ENCODE data around the gene DDX1. TPM values are rescaled to one million over a fixed set of nuclear protein-coding genes. Genes with fewer than 3 reads are reported as not detected.
"Not testable (repeated sequence)": the region's sequence is repeated elsewhere in the genome, so short reads cannot be mapped to it uniquely, and the experiment has no call there.

Gene DDX1
- total RNA-seq, 4 donors from 2014 or later, result 40.0 to 90.0 (median 52.4) TPM

- H3K4me1 ChIP-seq, result no peaks in the 10 kb centered on the region
- no peak overlapping the region for H3K27ac ChIP-seq
- no peaks in the 10 kb centered on the region for H3K9me3 ChIP-seq
- DNase-seq, result no peak
- no peak overlapping the region for H3K4me3 ChIP-seq
- no peaks in the 10 kb centered on the region for H3K27me3 ChIP-seq
- H3K36me3 ChIP-seq, result peaks cover 0 to 90% (median 5%) of the 10 kb centered on the region in 3 donors
- TF ChIP-seq, protein P1, sequence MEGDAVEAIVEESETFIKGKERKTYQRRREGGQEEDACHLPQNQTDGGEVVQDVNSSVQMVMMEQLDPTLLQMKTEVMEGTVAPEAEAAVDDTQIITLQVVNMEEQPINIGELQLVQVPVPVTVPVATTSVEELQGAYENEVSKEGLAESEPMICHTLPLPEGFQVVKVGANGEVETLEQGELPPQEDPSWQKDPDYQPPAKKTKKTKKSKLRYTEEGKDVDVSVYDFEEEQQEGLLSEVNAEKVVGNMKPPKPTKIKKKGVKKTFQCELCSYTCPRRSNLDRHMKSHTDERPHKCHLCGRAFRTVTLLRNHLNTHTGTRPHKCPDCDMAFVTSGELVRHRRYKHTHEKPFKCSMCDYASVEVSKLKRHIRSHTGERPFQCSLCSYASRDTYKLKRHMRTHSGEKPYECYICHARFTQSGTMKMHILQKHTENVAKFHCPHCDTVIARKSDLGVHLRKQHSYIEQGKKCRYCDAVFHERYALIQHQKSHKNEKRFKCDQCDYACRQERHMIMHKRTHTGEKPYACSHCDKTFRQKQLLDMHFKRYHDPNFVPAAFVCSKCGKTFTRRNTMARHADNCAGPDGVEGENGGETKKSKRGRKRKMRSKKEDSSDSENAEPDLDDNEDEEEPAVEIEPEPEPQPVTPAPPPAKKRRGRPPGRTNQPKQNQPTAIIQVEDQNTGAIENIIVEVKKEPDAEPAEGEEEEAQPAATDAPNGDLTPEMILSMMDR (IDR thresholded peaks at IDR 0.05), result no peak
- no peak for TF ChIP-seq POLR2A (IDR thresholded peaks at IDR 0.05)
Measured at GRCh38 chr2:15606481-15607441, 15.1 kb downstream of the DDX1 start.

- no peak overlapping the region for H3K4me3 ChIP-seq
- no peaks in the 10 kb centered on the region for H3K4me1 ChIP-seq
- DNase-seq, result no peak
- H3K36me3 ChIP-seq, result peaks cover 0 to 79% (median 5%) of the 10 kb centered on the region in 3 donors
- no peak overlapping the region for H3K27ac ChIP-seq
- TF ChIP-seq POLR2A (IDR thresholded peaks at IDR 0.05), result no peak
- TF ChIP-seq, protein P1 (IDR thresholded peaks at IDR 0.05), result no peak
- H3K27me3 ChIP-seq, result no peaks in the 10 kb centered on the region
- H3K9me3 ChIP-seq, result no peaks in the 10 kb centered on the region
Measured at GRCh38 chr2:15607709-15608391, 16.2 kb downstream of the DDX1 start.

- Histone ChIP-seq H3K4me1 (no peaks in the 10 kb centered on the region), H3K27me3 (no peaks in the 10 kb centered on the region), H3K36me3 (peaks cover 0 to 78% (median 5%) of the 10 kb centered on the region in 3 donors), H3K27ac (no peak overlapping the region), H3K9me3 (no peaks in the 10 kb centered on the region), H3K4me3 (no peak overlapping the region)
- TF ChIP-seq POLR2A (IDR thresholded peaks at IDR 0.05), result no peak
- TF ChIP-seq, protein P1 (IDR thresholded peaks at IDR 0.05), result no peak
- no peak for DNase-seq
Measured at GRCh38 chr2:15608392-15608761, 16.7 kb downstream of the DDX1 start.

- Histone ChIP-seq H3K27ac (no peak overlapping the region), H3K4me3 (no peak overlapping the region), H3K36me3 (peaks cover 0 to 69% (median 4%) of the 10 kb centered on the region in 3 donors)
Measured at GRCh38 chr2:15609341-15610042, 17.8 kb downstream of the DDX1 start.

GRCh38 chr2:15610430-15610952 lies 18.8 kb downstream of the DDX1 start:
- H3K9me3 ChIP-seq, result no peaks in the 10 kb centered on the region
- H3K4me1 ChIP-seq, result no peaks in the 10 kb centered on the region
- TF ChIP-seq, protein P1 (IDR thresholded peaks at IDR 0.05), result no peak
- TF ChIP-seq POLR2A (IDR thresholded peaks at IDR 0.05), result no peak
- H3K27me3 ChIP-seq, result no peaks in the 10 kb centered on the region
- DNase-seq, result no peak
- no peak overlapping the region for H3K27ac ChIP-seq
- peaks cover 0 to 69% (median 0%) of the 10 kb centered on the region in 3 donors for H3K36me3 ChIP-seq
- H3K4me3 ChIP-seq, result no peak overlapping the region

More at GRCh38 chr2:15609341-15610042, 17.8 kb downstream of the DDX1 start:
- H3K27me3 ChIP-seq, result no peaks in the 10 kb centered on the region
- H3K9me3 ChIP-seq, result no peaks in the 10 kb centered on the region
- TF ChIP-seq, protein P1 (IDR thresholded peaks at IDR 0.05), result no peak
- no peak for TF ChIP-seq POLR2A (IDR thresholded peaks at IDR 0.05)
- no peaks in the 10 kb centered on the region for H3K4me1 ChIP-seq
- no peak for DNase-seq

DNA sequence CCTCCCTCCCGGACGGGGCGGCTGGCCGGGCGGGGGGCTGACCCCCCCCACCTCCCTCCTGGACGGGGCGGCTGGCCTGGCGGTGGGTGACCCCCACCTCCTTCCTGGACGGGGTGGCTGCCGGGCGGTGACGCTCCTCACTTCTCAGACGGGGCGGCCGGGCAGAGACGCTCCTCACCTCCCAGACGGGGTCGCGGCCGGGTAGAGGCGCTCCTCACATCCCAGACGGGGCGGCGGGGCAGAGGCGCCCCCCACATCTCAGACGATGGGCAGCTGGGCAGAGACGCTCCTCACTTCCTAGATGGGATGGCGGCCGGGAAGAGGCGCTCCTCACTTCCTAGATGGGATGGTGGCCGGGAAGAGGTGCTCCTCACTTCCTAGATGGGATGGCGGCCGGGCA lies 20.4 kb downstream of the DDX1 start:
- H3K4me1 ChIP-seq, H3K27ac ChIP-seq, DNase-seq, H3K27me3 ChIP-seq, H3K4me3 ChIP-seq, H3K9me3 ChIP-seq: not testable (repeated sequence)
- peaks cover 0 to 68% (median 0%) of the 10 kb centered on the region in 3 donors for H3K36me3 ChIP-seq
